H1 (cell line): ENCODE results near the gene AMH. TPM values are rescaled to one million over a fixed set of nuclear protein-coding genes. Genes with fewer than 3 reads are reported as not detected.

Source experiments
- CTCF ChIA-PET: fragments of 300-600 bp; sonication (Branson Sonifier 250); formaldehyde crosslinking; loops from one replicate; lab custom pipeline; 2021; ENCODE audit not compliant: partially characterized antibody; lab: Charles Lee
- POLR2A ChIA-PET: fragments of 300-600 bp; sonication (Branson Sonifier 250); formaldehyde crosslinking; loops from one replicate; lab custom pipeline; 2021; ENCODE audit warnings: inconsistent platforms; ENCODE audit not compliant: partially characterized antibody; lab: Charles Lee
- DNase-seq, 2 experiments: peaks; one replicate each; pipeline versions ENCODE4 v3.0.0 to v3.0.0-alpha.2; 2010 to 2022; ENCODE audit warnings: low spot score in 2 of 2, low read depth in 1 of 2, mixed read lengths in 1 of 2
- FAIRE-seq: peaks from 2 replicates; lab custom pipeline; 2011; peaks lifted over from hg19 to GRCh38; lab: Jason Lieb, UNC
- H2AFZ ChIP-seq: 2 replicates; pipeline ENCODE4 v1.8.1; 2012; ENCODE audit warnings: low read length, inconsistent platforms
- H2AK5ac ChIP-seq: 2 replicates; pipeline ENCODE4 v1.6.1; 2013; ENCODE audit warnings: low read depth, low read length
- H2BK120ac ChIP-seq: replicated peaks from 2 replicates; pipeline ENCODE3; 2013; ENCODE audit warnings: low read depth, low read length, inconsistent platforms
- H2BK12ac ChIP-seq: 2 replicates; pipeline ENCODE4 v1.6.1; 2013; ENCODE audit warnings: low read depth, low read length
- H2BK15ac ChIP-seq: 2 replicates; pipeline ENCODE4 v1.6.1; 2013; ENCODE audit warnings: low read length
- H2BK20ac ChIP-seq: 2 replicates; pipeline ENCODE4 v1.6.1; 2013; ENCODE audit warnings: low read length
- H2BK5ac ChIP-seq: 2 replicates; pipeline ENCODE4 v1.6.1; 2013; ENCODE audit warnings: low read depth, low read length
- H3K14ac ChIP-seq: 2 replicates; pipeline ENCODE4 v1.6.1; 2013; ENCODE audit warnings: inconsistent platforms; ENCODE audit not compliant: insufficient read length
- H3K18ac ChIP-seq: 2 replicates; pipeline ENCODE4 v1.6.1; 2013; ENCODE audit warnings: low read length; ENCODE audit errors: extremely low read depth
- H3K23ac ChIP-seq: 2 replicates; pipeline ENCODE4 v1.6.1; 2013; ENCODE audit warnings: inconsistent platforms; ENCODE audit not compliant: insufficient read length
- H3K23me2 ChIP-seq: 2 replicates; pipeline ENCODE4 v1.6.1; 2013; ENCODE audit warnings: low read depth, low read length
- H3K27ac ChIP-seq: 2 replicates; pipeline ENCODE4 v1.6.1; 2011; ENCODE audit warnings: low read depth, low read length, inconsistent platforms
- H3K27me3 ChIP-seq, 4 experiments: replicated peaks in 1 of 4; 1 replicate in 1 of 4; 2 replicates in 3 of 4; pipeline versions ENCODE4 v1.6.1 to v1.8.1; 2011 to 2013; ENCODE audit warnings: low read length in 3 of 4, mild to moderate bottlenecking in 3 of 4, inconsistent platforms in 2 of 4, mixed read lengths in 2 of 4, moderate library complexity in 1 of 4; ENCODE audit not compliant: control insufficient read depth in 3 of 4, insufficient read depth in 3 of 4; ENCODE audit errors: extremely low read depth in 1 of 4
- H3K36me3 ChIP-seq, 4 experiments: 2 replicates each; pipeline versions ENCODE4 v1.6.1 to v1.8.1; 2011 to 2013; ENCODE audit warnings: mild to moderate bottlenecking in 4 of 4, low read length in 3 of 4, moderate library complexity in 2 of 4, control low read depth in 1 of 4, inconsistent platforms in 1 of 4; ENCODE audit not compliant: insufficient read depth in 4 of 4, control insufficient read depth in 2 of 4
- H3K4ac ChIP-seq: replicated peaks from 2 replicates; pipeline ENCODE3; 2013; ENCODE audit warnings: low read length, low read depth, mixed read lengths, inconsistent platforms; ENCODE audit not compliant: insufficient read length
- H3K4me1 ChIP-seq, 4 experiments: replicated peaks in 1 of 4; 1 replicate in 1 of 4; 2 replicates in 3 of 4; pipeline versions ENCODE4 v1.6.1 to v1.8.1; 2011 to 2013; ENCODE audit warnings: low read length in 3 of 4, inconsistent platforms in 2 of 4, mixed read lengths in 1 of 4; ENCODE audit not compliant: insufficient read depth in 4 of 4, control insufficient read depth in 3 of 4
- H3K4me2 ChIP-seq, 2 experiments: 2 replicates each; pipeline versions ENCODE4 v1.6.1 to v1.8.1; 2011 to 2013; ENCODE audit warnings: low read depth in 2 of 2, low read length in 2 of 2, control low read depth in 1 of 2, inconsistent platforms in 1 of 2, mild to moderate bottlenecking in 1 of 2; ENCODE audit not compliant: insufficient read depth in 1 of 2
- H3K4me3 ChIP-seq, 4 experiments: fragments of 200-600, 300-600 bp in 1 of 4; sonication (generic), shearing (Covaris generic), sonication (Bioruptor Twin) in 1 of 4; 2 replicates each; pipeline versions ENCODE4 v1.5.1 to v1.8.1; 2011 to 2016; ENCODE audit warnings: low read length in 4 of 4, low read depth in 3 of 4, control low read depth in 2 of 4, inconsistent platforms in 2 of 4, mild to moderate bottlenecking in 2 of 4, mixed read lengths in 1 of 4, moderate library complexity in 1 of 4; ENCODE audit not compliant: insufficient read depth in 2 of 4; ENCODE audit errors: extremely low read depth in 1 of 4
- H3K56ac ChIP-seq: replicated peaks from 2 replicates; pipeline ENCODE3; 2013; ENCODE audit warnings: low read depth, mild to moderate bottlenecking, mixed read lengths, low read length, inconsistent platforms; ENCODE audit not compliant: insufficient read length
- H3K79me1 ChIP-seq: 2 replicates; pipeline ENCODE4 v1.6.1; 2013; ENCODE audit warnings: low read depth, low read length, control low read depth
- H3K79me2 ChIP-seq, 2 experiments: 2 replicates each; pipeline versions ENCODE4 v1.6.1 to v1.8.1; 2012 to 2013; ENCODE audit warnings: low read length in 2 of 2, mild to moderate bottlenecking in 2 of 2, inconsistent platforms in 1 of 2; ENCODE audit not compliant: insufficient read depth in 2 of 2, control insufficient read depth in 1 of 2
- H3K9ac ChIP-seq, 4 experiments: replicated peaks in 1 of 4; 1 replicate in 1 of 4; 2 replicates in 3 of 4; pipeline versions ENCODE4 v1.6.1 to v1.8.1; 2011 to 2013; ENCODE audit warnings: low read depth in 3 of 4, low read length in 3 of 4, control low read depth in 2 of 4, mild to moderate bottlenecking in 2 of 4, moderate library complexity in 2 of 4, inconsistent platforms in 1 of 4; ENCODE audit errors: extremely low read depth in 1 of 4
- H3K9me3 ChIP-seq, 2 experiments: 2 replicates each; pipeline versions ENCODE4 v1.6.1 to v1.8.1; 2012 to 2013; ENCODE audit warnings: mild to moderate bottlenecking in 2 of 2, moderate library complexity in 2 of 2, control low read depth in 1 of 2, inconsistent platforms in 1 of 2, low read depth in 1 of 2, low read length in 1 of 2, mixed read lengths in 1 of 2; ENCODE audit not compliant: insufficient read depth in 2 of 2
- H4K20me1 ChIP-seq, 2 experiments: replicated peaks in 1 of 2; 2 replicates each; pipeline versions ENCODE3 to v1.8.1; 2011 to 2013; ENCODE audit warnings: inconsistent platforms in 2 of 2, low read length in 2 of 2, mild to moderate bottlenecking in 1 of 2; ENCODE audit not compliant: insufficient read depth in 2 of 2, control insufficient read depth in 1 of 2
- H4K5ac ChIP-seq: 2 replicates; pipeline ENCODE4 v1.6.1; 2013; ENCODE audit warnings: low read length, low read depth, mixed read lengths, inconsistent platforms; ENCODE audit not compliant: insufficient read length
- H4K8ac ChIP-seq: 2 replicates; pipeline ENCODE4 v1.8.0; 2013; ENCODE audit warnings: mild to moderate bottlenecking, moderate library complexity, low read length, inconsistent platforms; ENCODE audit not compliant: insufficient read depth; ENCODE audit errors: extremely low read depth
- H4K91ac ChIP-seq: replicated peaks from 2 replicates; pipeline ENCODE3; 2013; ENCODE audit warnings: low read length, mixed read lengths, inconsistent platforms; ENCODE audit not compliant: insufficient read length
- MAFK ChIP-seq: IDR thresholded peaks from 2 replicates; pipeline ENCODE4 v1.6.1; 2012; ENCODE audit warnings: low read depth, mild to moderate bottlenecking, improper control_type of control experiment, low read length
- WGBS, 2 experiments: shearing (Covaris generic) in 1 of 2; methylation state at CpG; one replicate each; pipeline versions ENCODE4 v1.1.6 to v1.1.7; 2013 to 2015; ENCODE audit warnings: low lambda C conversion rate in 2 of 2, mixed read lengths in 2 of 2, inconsistent platforms in 1 of 2, low coverage in 1 of 2, missing lambda C conversion rate in 1 of 2; ENCODE audit not compliant: insufficient replicate concordance in 2 of 2, insufficient coverage in 1 of 2, insufficient read length in 1 of 2; ENCODE audit errors: extremely low coverage in 1 of 2, missing lambda C conversion rate in 1 of 2; 5-methylcytosine and 5-hydroxymethylcytosine counted together
- polyA plus RNA-seq, 7 experiments: library from polyadenylated mRNA; depleted of rRNA in 3 of 7; stranded (reverse) in 5 of 7; unstranded in 2 of 7; fragments of >200 nt in 5 of 7; fragments of 200-250 nt in 2 of 7; gene quantifications; 1 replicate in 5 of 7; 2 replicates in 1 of 7; 4 replicates in 1 of 7; pipeline versions ENCODE4 v1.2.1 to v1.2.3, GENCODE V29; 2011 to 2013; ENCODE audit warnings: missing spikeins in 2 of 7, mixed read lengths in 2 of 7
- total RNA-seq: library from RNA; stranded (reverse); fragmentation: NEBNext Ultra II Directional; extraction: Animal tissue kit (Norgen Biotek cat#: 25700); gene quantifications from 2 replicates; pipeline ENCODE4 v1.2.1, GENCODE V29; 2021
- TF ChIP-seq, protein P1 (sequence below): IDR thresholded peaks from 2 replicates; pipeline ENCODE4 v1.6.1; 2012; ENCODE audit warnings: inconsistent platforms

Gene AMH
- total and polyA plus RNA-seq, 2 of the 8 experiments (the other 6 are each of a cell fraction or from before 2014, with no cell fraction given), result 10.5 to 15.4 TPM

DNA sequence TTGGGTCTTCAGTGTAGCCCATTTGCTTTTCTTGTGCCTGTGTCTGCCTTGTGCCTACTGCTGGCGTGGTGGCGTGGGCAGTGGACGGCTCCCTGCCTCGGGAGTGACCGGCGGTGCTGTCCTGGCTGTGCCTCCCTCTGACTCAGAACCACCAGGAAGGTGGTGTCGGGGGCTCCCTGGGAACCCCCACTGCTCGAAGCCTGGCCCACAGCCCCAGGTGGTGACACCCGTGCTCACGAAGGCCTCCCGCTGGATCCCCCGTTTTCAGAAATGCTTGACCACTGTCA, 5.1 kb upstream of the AMH start:
- peaks cover 0 to 12% (median 8%) of the 10 kb centered on the region in 4 experiments; a peak in 5 of 7 replicates for H3K4me1 ChIP-seq
- H3K79me1 ChIP-seq, result peaks cover 20% of the 10 kb centered on the region
- no peak overlapping the region for H3K4ac ChIP-seq
- H3K4me3 ChIP-seq, result no peak overlapping the region
- H3K23me2 ChIP-seq, result no peaks in the 10 kb centered on the region; the same call in 1 of the 2 replicates
- no peak overlapping the region for H3K23ac ChIP-seq
- no peak for FAIRE-seq
- H2AFZ ChIP-seq, result no peak overlapping the region
- H3K36me3 ChIP-seq, result peaks cover 28 to 49% (median 45%) of the 10 kb centered on the region in 4 experiments
- H4K20me1 ChIP-seq, result peaks cover 35 to 61% of the 10 kb centered on the region in 2 experiments
- H3K9me3 ChIP-seq, result no peaks in the 10 kb centered on the region
- H3K18ac ChIP-seq, result no peak overlapping the region
- H3K27me3 ChIP-seq, result no peaks in the 10 kb centered on the region
- ChIA-PET POLR2A (interaction anchor here (0.8 to 10.3 kb wide), 5 partner anchors 9 to 28 kb away, joined by 3 to 206 read pairs (median 5); partner anchors contain the start of genes AMH and JSRP1), CTCF (interaction anchor here (1.1 to 1.2 kb wide), 3 partner anchors 9 to 70 kb away, joined by 3 to 5 read pairs (median 4); no protein-coding TSS in a partner anchor)
- H2BK12ac ChIP-seq, result no peak overlapping the region
- H4K91ac ChIP-seq, result no peak overlapping the region
- no peak overlapping the region for H3K4me2 ChIP-seq
- no peak overlapping the region for H2BK5ac ChIP-seq
- no peak overlapping the region for H3K56ac ChIP-seq
- no peak overlapping the region; the same call in 1 of the 2 replicates for H3K27ac ChIP-seq
- H2BK15ac ChIP-seq, result no peak overlapping the region
- H4K8ac ChIP-seq, result no peak overlapping the region
- no peak overlapping the region for H3K9ac ChIP-seq
- H2BK120ac ChIP-seq, result no peak overlapping the region
- TF ChIP-seq, protein P1, sequence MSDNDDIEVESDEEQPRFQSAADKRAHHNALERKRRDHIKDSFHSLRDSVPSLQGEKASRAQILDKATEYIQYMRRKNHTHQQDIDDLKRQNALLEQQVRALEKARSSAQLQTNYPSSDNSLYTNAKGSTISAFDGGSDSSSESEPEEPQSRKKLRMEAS, result no peak
- TF ChIP-seq MAFK, result no peak
- TF ChIP-seq, all 59 proteins: peak for 0
- DNase-seq, result no peak
- Histone ChIP-seq H3K14ac (no peak overlapping the region), H4K5ac (no peak overlapping the region), H2AK5ac (no peak overlapping the region), H2BK20ac (no peak overlapping the region), H3K79me2 (peaks cover 26 to 51% of the 10 kb centered on the region in 2 experiments)
- 95% methylated on average over 12 of the region's 12 CpGs; no CpG with 5 or more reads in 1 of the 2 experiments for WGBS, 2 experiments
